ENCODE measurements around the gene MTHFD2L. TPM values are rescaled to one million over a fixed set of nuclear protein-coding genes. Genes with fewer than 3 reads are reported as not detected.

The MTHFD2L gene
- total RNA-seq, 1 donor from 2014 or later: 15.5 TPM

GRCh38 chr4:74284053-74284452 is 126.1 kb downstream of the MTHFD2L start:
- DNase-seq (ENCODE audit: extremely low spot score in 2 of 2): no peak
- no peaks in the 10 kb centered on the region for H3K9me3 ChIP-seq
- no peak overlapping the region for H3K4me3 ChIP-seq
- H3K4me1 ChIP-seq: no peaks in the 10 kb centered on the region
- H3K36me3 ChIP-seq: no peaks in the 10 kb centered on the region
- no peaks in the 10 kb centered on the region for H3K27me3 ChIP-seq
- intact Hi-C loops (cut with DNase I): no loop called here
- no peak for TF ChIP-seq POLR2A (IDR thresholded peaks at IDR 0.05)
- TF ChIP-seq, protein P1, sequence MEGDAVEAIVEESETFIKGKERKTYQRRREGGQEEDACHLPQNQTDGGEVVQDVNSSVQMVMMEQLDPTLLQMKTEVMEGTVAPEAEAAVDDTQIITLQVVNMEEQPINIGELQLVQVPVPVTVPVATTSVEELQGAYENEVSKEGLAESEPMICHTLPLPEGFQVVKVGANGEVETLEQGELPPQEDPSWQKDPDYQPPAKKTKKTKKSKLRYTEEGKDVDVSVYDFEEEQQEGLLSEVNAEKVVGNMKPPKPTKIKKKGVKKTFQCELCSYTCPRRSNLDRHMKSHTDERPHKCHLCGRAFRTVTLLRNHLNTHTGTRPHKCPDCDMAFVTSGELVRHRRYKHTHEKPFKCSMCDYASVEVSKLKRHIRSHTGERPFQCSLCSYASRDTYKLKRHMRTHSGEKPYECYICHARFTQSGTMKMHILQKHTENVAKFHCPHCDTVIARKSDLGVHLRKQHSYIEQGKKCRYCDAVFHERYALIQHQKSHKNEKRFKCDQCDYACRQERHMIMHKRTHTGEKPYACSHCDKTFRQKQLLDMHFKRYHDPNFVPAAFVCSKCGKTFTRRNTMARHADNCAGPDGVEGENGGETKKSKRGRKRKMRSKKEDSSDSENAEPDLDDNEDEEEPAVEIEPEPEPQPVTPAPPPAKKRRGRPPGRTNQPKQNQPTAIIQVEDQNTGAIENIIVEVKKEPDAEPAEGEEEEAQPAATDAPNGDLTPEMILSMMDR (IDR thresholded peaks at IDR 0.05): no peak
- no peak for TF ChIP-seq POLR2AphosphoS5 (IDR thresholded peaks at IDR 0.05; ENCODE audit: insufficient read depth in 1 of 2, low read depth in 1 of 2)
- no peak overlapping the region for H3K27ac ChIP-seq

- no peak overlapping the region for H3K4me3 ChIP-seq
These were observed 129.2 kb downstream of the MTHFD2L start for GRCh38 chr4:74287164-74287563.

GRCh38 chr4:74287791-74288190 is 129.9 kb downstream of the MTHFD2L start:
- intact Hi-C loops (cut with DNase I): no loop called here
- H3K9me3 ChIP-seq: no peaks in the 10 kb centered on the region
- no peak overlapping the region for H3K4me3 ChIP-seq
- H3K4me1 ChIP-seq: no peaks in the 10 kb centered on the region
- H3K27ac ChIP-seq: no peak overlapping the region
- no peaks in the 10 kb centered on the region for H3K36me3 ChIP-seq
- TF ChIP-seq, protein P1 (IDR thresholded peaks at IDR 0.05): no peak
- TF ChIP-seq POLR2A (IDR thresholded peaks at IDR 0.05): no peak
- TF ChIP-seq POLR2AphosphoS5 (IDR thresholded peaks at IDR 0.05; ENCODE audit: insufficient read depth in 1 of 2, low read depth in 1 of 2): no peak
- no peak for DNase-seq (ENCODE audit: extremely low spot score in 2 of 2)
- H3K27me3 ChIP-seq: no peaks in the 10 kb centered on the region

More at GRCh38 chr4:74287164-74287563, 129.2 kb downstream of the MTHFD2L start:
- Histone ChIP-seq H3K9me3 (no peaks in the 10 kb centered on the region), H3K27ac (no peak overlapping the region), H3K27me3 (no peaks in the 10 kb centered on the region), H3K4me1 (no peaks in the 10 kb centered on the region), H3K36me3 (no peaks in the 10 kb centered on the region)
- intact Hi-C loops (cut with DNase I): no loop called here
- DNase-seq (ENCODE audit: extremely low spot score in 2 of 2): no peak
- TF ChIP-seq POLR2A (IDR thresholded peaks at IDR 0.05) (no peak), POLR2AphosphoS5 (IDR thresholded peaks at IDR 0.05; ENCODE audit: insufficient read depth in 1 of 2, low read depth in 1 of 2) (no peak)
- TF ChIP-seq, protein P1 (IDR thresholded peaks at IDR 0.05): no peak

DNA sequence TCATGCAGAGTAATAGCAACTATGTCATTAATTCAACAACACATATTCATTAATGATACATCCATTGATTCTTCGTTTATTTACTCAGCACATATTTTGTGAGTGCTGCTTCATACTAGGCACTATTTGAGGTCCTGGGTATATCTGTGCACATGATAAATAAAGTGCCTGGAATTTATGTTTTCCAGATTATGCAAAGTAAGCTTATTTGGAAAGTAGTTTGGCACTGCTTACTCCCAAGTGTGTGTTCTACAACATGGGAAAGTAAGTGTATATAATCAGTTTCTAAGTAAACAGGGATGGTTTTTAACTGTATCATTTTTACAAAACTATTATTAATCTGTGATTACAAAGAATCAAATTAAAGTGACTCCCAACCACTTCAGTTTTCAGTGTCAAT is 133.6 kb downstream of the MTHFD2L start:
- intact Hi-C loops (cut with DNase I): no loop called here
- Histone ChIP-seq H3K27ac (no peak overlapping the region), H3K4me3 (no peak overlapping the region), H3K9me3 (no peaks in the 10 kb centered on the region), H3K27me3 (no peaks in the 10 kb centered on the region), H3K4me1 (no peaks in the 10 kb centered on the region), H3K36me3 (no peaks in the 10 kb centered on the region)
- no peak for DNase-seq (ENCODE audit: extremely low spot score in 2 of 2)
- TF ChIP-seq, protein P1 (IDR thresholded peaks at IDR 0.05): no peak
- TF ChIP-seq POLR2AphosphoS5 (IDR thresholded peaks at IDR 0.05; ENCODE audit: insufficient read depth in 1 of 2, low read depth in 1 of 2) (no peak), POLR2A (IDR thresholded peaks at IDR 0.05) (no peak)

DNA sequence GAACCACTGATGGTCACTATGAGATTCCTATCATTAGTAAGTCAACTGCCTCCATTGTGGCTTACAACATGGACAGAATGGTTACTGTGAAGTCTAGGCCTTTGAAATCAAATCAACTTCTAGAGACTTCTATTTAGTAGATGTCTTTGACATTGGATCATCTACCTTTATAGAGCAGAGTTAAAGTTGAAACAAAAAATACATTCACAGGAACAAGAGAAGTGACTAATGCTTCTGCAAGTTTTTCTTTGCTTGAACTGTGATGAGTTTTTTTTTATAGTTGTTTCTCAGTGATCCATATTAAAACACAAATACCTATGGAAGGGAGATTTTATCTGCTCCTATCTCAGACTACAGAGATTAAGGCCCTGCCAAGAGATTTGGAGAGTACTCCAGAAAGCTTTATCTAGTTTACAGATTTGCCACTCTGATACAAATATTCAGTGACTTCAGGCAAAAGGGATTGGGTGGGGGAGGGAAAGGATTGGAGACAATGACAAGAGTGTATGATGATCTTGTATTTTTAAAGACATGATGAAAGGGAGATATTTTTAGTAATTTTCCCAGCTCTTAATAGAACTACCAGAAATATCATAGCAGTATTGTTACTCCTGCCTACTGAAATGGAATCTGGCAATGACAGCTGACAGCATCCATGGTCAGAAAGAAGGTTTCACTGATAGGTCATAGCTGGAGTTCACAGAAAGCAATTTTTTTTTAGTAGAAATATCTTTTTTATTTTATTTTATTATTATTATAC is 134.4 kb downstream of the MTHFD2L start:
- no peak for DNase-seq (ENCODE audit: extremely low spot score in 2 of 2)
- Histone ChIP-seq H3K9me3 (no peaks in the 10 kb centered on the region), H3K27ac (no peak overlapping the region), H3K27me3 (no peaks in the 10 kb centered on the region), H3K4me1 (no peaks in the 10 kb centered on the region), H3K36me3 (no peaks in the 10 kb centered on the region), H3K4me3 (no peak overlapping the region)
- TF ChIP-seq POLR2AphosphoS5 (IDR thresholded peaks at IDR 0.05; ENCODE audit: insufficient read depth in 1 of 2, low read depth in 1 of 2): no peak
- TF ChIP-seq, protein P1 (IDR thresholded peaks at IDR 0.05): no peak
- no peak for TF ChIP-seq POLR2A (IDR thresholded peaks at IDR 0.05)
- intact Hi-C loops (cut with DNase I): no loop called here
